Stimulated activated naive CD8-positive, alpha-beta T cell treated with anti-CD3 and anti-CD28 coated beads, Interleukin-15, Interleukin-2, amounts not matched to agents 100 ng/mL and 50 ng/mL, for 24 hours (primary cell): ENCODE measurements around the gene ESM1.
A peak's percentile ranks its signal among the peaks of the same experiment; 100 is the strongest.
"Not testable (repeated sequence)": the region's sequence is repeated elsewhere in the genome, so short reads cannot be mapped to it uniquely, and the experiment has no call there.

Experiments used
- H3K27ac Mint-ChIP-seq: one replicate; pipeline ENCODE4 v1.8.0; 2021; ENCODE audit warnings: mild to moderate bottlenecking, mixed read lengths
- H3K27me3 Mint-ChIP-seq: one replicate; pipeline ENCODE4 v1.8.0; 2021; ENCODE audit warnings: mixed read lengths
- H3K36me3 Mint-ChIP-seq: one replicate; pipeline ENCODE4 v1.8.0; 2021; ENCODE audit warnings: low read depth, mixed read lengths
- H3K4me1 Mint-ChIP-seq: one replicate; pipeline ENCODE4 v1.8.0; 2021; ENCODE audit warnings: low read depth, mixed read lengths
- H3K4me3 Mint-ChIP-seq: one replicate; pipeline ENCODE4 v1.8.0; 2021; ENCODE audit warnings: mild to moderate bottlenecking, mixed read lengths
- H3K9me3 Mint-ChIP-seq: one replicate; pipeline ENCODE4 v1.8.0; 2021; ENCODE audit warnings: mixed read lengths

The ESM1 gene, protein sequence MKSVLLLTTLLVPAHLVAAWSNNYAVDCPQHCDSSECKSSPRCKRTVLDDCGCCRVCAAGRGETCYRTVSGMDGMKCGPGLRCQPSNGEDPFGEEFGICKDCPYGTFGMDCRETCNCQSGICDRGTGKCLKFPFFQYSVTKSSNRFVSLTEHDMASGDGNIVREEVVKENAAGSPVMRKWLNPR

GRCh38 chr5:54985301-54986268 lies at the start of gene ESM1:
Gene ESM1 (minus strand): TSS chr5:54985593. CDS start chr5:54985517, 76 bp downstream.
- Mint-ChIP-seq H3K27ac (no peak within 1 kb of the TSS), H3K27me3 (peaks cover 19% of the 10 kb centered on the region), H3K4me3 (no peak within 1 kb of the TSS), H3K4me1 (peaks cover 32% of the 10 kb centered on the region), H3K9me3 (no peaks in the 10 kb centered on the region), H3K36me3 (no peaks in the 10 kb centered on the region)

DNA sequence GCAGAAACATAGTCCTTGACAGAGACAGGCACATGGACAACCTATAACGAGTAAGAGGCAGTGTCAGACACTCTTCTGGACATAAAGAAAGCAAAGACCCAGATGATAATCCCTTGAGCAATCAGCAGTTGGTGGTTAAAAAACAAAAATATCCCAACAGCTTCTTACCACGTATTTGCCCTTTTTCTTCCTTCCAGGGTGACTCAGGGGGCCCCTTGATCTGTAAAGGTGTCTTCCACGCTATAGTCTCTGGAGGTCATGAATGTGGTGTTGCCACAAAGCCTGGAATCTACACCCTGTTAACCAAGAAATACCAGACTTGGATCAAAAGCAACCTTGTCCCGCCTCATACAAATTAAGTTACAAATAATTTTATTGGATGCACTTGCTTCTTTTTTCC lies 48.2 kb upstream of the ESM1 start:
- no peak overlapping the region for H3K27ac Mint-ChIP-seq
- H3K27me3 Mint-ChIP-seq, result no peaks in the 10 kb centered on the region
- no peaks in the 10 kb centered on the region for H3K9me3 Mint-ChIP-seq
- H3K4me3 Mint-ChIP-seq, result no peak overlapping the region
- no peaks in the 10 kb centered on the region for H3K36me3 Mint-ChIP-seq
- H3K4me1 Mint-ChIP-seq, result peaks cover 53% of the 10 kb centered on the region

DNA sequence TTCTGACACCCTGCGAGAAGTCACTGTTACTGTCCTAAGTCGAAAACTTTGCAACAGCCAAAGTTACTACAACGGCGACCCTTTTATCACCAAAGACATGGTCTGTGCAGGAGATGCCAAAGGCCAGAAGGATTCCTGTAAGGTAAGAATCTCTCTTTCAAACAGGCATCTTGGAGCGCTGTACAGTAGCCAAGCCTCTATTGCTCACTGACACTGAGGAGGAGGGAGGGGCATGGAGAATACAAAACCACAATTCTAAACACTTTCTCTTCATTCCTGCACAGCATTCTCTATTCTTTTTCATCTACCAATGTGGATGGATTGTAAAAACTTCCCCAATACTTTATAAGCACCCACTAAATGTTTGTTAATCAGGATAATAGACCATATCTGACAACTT lies 46.1 kb upstream of the ESM1 start:
- H3K4me1 Mint-ChIP-seq, result peaks cover 53% of the 10 kb centered on the region
- no peak overlapping the region for H3K4me3 Mint-ChIP-seq
- no peaks in the 10 kb centered on the region for H3K27me3 Mint-ChIP-seq
- no peaks in the 10 kb centered on the region for H3K9me3 Mint-ChIP-seq
- no peak overlapping the region for H3K27ac Mint-ChIP-seq
- H3K36me3 Mint-ChIP-seq, result no peaks in the 10 kb centered on the region

DNA sequence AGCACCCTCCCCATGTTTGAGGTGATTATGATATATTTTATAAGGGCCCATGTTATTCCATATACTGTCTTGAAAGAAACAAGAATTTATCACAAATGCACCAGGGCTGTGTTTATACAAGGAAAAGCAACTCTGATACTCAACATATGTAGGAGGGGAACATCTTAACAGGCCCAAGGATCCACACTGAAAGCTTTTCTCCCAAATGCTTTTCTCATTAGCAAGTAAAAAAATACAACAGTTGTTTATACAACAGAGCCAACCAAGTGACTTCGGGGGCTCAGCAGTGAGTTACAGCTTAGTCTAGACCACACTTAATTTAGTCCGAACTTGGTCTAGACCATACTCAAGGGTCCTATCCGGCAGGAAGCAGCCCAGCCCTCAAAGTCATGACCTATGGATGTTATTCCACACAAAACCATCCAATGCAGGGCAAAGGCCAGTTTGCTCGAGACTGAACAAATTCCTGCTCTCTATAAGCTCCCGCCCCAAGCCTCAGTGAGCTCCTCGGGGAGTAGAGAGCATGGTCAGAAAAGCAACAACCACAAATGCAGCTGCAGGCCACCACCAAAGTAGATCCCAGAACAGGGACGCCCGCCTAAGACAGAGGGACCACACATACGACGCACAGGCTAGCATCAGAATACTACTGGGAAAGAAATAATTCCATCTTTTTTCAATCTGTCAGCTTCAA lies 45.4 kb upstream of the ESM1 start:
- no peak overlapping the region for H3K4me3 Mint-ChIP-seq
- H3K9me3 Mint-ChIP-seq, result no peaks in the 10 kb centered on the region
- peaks cover 57% of the 10 kb centered on the region for H3K4me1 Mint-ChIP-seq
- H3K36me3 Mint-ChIP-seq, result no peaks in the 10 kb centered on the region
- no peak overlapping the region for H3K27ac Mint-ChIP-seq
- no peaks in the 10 kb centered on the region for H3K27me3 Mint-ChIP-seq

DNA sequence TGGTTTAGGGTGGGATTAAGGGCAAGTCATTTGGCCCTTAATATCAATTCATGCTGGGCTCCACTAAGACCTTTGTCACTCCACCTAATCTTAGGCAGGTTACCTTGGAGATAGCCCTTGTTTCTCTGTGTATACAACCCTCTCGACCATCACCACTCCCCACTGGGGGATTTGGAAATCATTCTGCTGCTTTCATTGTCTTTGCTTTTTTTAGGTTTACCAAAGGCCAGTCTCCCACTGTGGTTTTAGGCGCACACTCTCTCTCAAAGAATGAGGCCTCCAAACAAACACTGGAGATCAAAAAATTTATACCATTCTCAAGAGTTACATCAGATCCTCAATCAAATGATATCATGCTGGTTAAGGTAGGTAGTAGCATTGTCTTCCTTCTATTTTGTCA lies 44.8 kb upstream of the ESM1 start:
- Mint-ChIP-seq H3K4me1 (peaks cover 61% of the 10 kb centered on the region), H3K9me3 (no peaks in the 10 kb centered on the region), H3K4me3 (no peak overlapping the region), H3K36me3 (no peaks in the 10 kb centered on the region), H3K27me3 (no peaks in the 10 kb centered on the region), H3K27ac (no peak overlapping the region)

DNA sequence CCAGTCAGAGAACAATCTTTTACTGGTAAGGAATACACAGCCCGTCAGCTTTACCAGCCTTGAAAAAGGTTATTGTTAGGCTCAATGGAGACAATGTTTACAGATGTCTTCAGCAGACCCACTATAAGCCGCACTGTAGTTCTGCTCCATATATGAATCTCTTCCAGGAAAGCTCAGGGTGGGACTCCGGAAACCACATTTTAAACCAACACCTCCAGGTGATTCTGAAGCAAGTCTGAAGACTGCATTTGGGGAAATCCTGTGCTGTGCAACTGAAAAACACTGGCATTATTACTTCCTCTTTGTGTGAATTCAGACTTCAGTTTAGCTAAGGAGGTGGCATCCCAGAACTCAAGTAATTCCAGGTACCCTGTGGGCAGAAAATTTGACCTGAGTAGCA lies 42.2 kb upstream of the ESM1 start:
- no peak overlapping the region for H3K27ac Mint-ChIP-seq
- H3K4me3 Mint-ChIP-seq, result peak overlapping the region; percentile 40
- no peaks in the 10 kb centered on the region for H3K9me3 Mint-ChIP-seq
- H3K4me1 Mint-ChIP-seq, result peaks cover 75% of the 10 kb centered on the region
- no peaks in the 10 kb centered on the region for H3K27me3 Mint-ChIP-seq
- no peaks in the 10 kb centered on the region for H3K36me3 Mint-ChIP-seq

GRCh38 chr5:55022450-55022849 lies 37.1 kb upstream of the ESM1 start:
- Mint-ChIP-seq H3K4me3 (no peak overlapping the region), H3K36me3 (no peaks in the 10 kb centered on the region), H3K4me1 (peaks cover 58% of the 10 kb centered on the region), H3K9me3 (peaks cover 3% of the 10 kb centered on the region), H3K27me3 (no peaks in the 10 kb centered on the region), H3K27ac (no peak overlapping the region)

GRCh38 chr5:55021821-55022220 lies 36.4 kb upstream of the ESM1 start:
- Mint-ChIP-seq H3K9me3 (peaks cover 3% of the 10 kb centered on the region), H3K4me3 (no peak overlapping the region), H3K4me1 (peaks cover 52% of the 10 kb centered on the region), H3K27me3 (no peaks in the 10 kb centered on the region), H3K36me3 (no peaks in the 10 kb centered on the region), H3K27ac (no peak overlapping the region)

DNA sequence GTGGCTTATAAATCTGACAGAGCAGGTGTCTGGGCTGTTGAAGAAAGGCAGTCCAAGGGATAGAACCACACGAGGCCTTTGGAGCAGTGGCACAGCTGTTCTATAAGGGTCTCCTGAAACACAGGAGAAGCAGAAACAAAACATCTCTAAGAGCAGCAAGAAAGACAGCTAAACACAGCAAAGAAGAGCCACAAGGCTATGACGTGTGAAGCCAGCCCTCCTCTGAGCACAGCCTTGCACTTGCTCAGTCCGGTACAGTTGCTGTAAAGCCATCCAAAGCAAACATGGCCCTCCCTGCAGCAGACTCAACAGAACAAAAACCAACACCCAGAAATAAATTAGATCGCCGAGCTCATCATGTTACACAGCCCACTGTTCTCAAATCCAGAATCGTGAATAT lies 36.0 kb upstream of the ESM1 start:
- H3K4me3 Mint-ChIP-seq, result no peak overlapping the region

DNA sequence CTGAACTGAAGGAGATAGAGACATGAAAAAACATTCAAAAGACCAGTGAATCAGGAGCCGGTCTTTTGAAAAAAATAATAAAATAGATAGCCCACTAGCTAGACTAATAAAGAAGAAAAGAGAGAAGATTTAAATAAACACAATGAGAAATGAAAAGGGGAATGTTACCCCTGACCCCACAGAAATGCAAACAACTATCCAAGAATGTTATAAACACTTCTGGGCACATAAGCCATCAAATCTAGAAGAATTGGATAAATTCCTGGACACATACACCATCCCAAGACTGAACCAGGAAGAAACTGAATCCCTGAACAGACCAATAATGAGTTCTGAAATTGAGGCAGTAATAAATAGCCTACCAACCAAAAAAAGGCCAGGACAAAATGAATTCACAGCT lies 24.8 kb upstream of the ESM1 start:
- H3K27ac Mint-ChIP-seq, H3K27me3 Mint-ChIP-seq, H3K36me3 Mint-ChIP-seq, H3K4me3 Mint-ChIP-seq: not testable (repeated sequence)
- Mint-ChIP-seq H3K9me3 (peaks cover 13% of the 10 kb centered on the region), H3K4me1 (peaks cover 16% of the 10 kb centered on the region)

More for the DNA sequence above, 36.0 kb upstream of the ESM1 start:
- Mint-ChIP-seq H3K4me1 (peaks cover 48% of the 10 kb centered on the region), H3K27me3 (no peaks in the 10 kb centered on the region), H3K9me3 (peaks cover 3% of the 10 kb centered on the region), H3K36me3 (no peaks in the 10 kb centered on the region), H3K27ac (no peak overlapping the region)

GRCh38 chr5:55004729-55005128 lies 19.3 kb upstream of the ESM1 start:
- no peak overlapping the region for H3K4me3 Mint-ChIP-seq
- H3K9me3 Mint-ChIP-seq, result peaks cover 7% of the 10 kb centered on the region
- peaks cover 26% of the 10 kb centered on the region for H3K4me1 Mint-ChIP-seq
- H3K27me3 Mint-ChIP-seq, result no peaks in the 10 kb centered on the region
- no peak overlapping the region for H3K27ac Mint-ChIP-seq
- peaks cover 3% of the 10 kb centered on the region for H3K36me3 Mint-ChIP-seq

GRCh38 chr5:55003432-55004065 lies 18.2 kb upstream of the ESM1 start:
- Mint-ChIP-seq H3K27ac (no peak overlapping the region), H3K27me3 (no peaks in the 10 kb centered on the region), H3K4me1 (peaks cover 29% of the 10 kb centered on the region)

GRCh38 chr5:55002166-55002565 lies 16.8 kb upstream of the ESM1 start:
- Mint-ChIP-seq H3K9me3 (peaks cover 13% of the 10 kb centered on the region), H3K4me1 (peaks cover 29% of the 10 kb centered on the region), H3K27ac (peak overlapping the region; percentile 1)
- H3K4me3 Mint-ChIP-seq, H3K27me3 Mint-ChIP-seq, H3K36me3 Mint-ChIP-seq: not testable (repeated sequence)

More at GRCh38 chr5:55003432-55004065, 18.2 kb upstream of the ESM1 start:
- Mint-ChIP-seq H3K9me3 (peaks cover 13% of the 10 kb centered on the region), H3K36me3 (peaks cover 8% of the 10 kb centered on the region), H3K4me3 (no peak overlapping the region)

- Mint-ChIP-seq H3K9me3 (peaks cover 9% of the 10 kb centered on the region), H3K27me3 (no peaks in the 10 kb centered on the region), H3K4me1 (peaks cover 25% of the 10 kb centered on the region), H3K27ac (no peak overlapping the region), H3K36me3 (peaks cover 8% of the 10 kb centered on the region), H3K4me3 (no peak overlapping the region)
These were observed 11.7 kb upstream of the ESM1 start for GRCh38 chr5:54997081-54997480.

- H3K4me3 Mint-ChIP-seq, result no peak overlapping the region
- H3K27me3 Mint-ChIP-seq, result no peaks in the 10 kb centered on the region
- H3K36me3 Mint-ChIP-seq, result peaks cover 8% of the 10 kb centered on the region
- peaks cover 9% of the 10 kb centered on the region for H3K9me3 Mint-ChIP-seq
- peaks cover 19% of the 10 kb centered on the region for H3K4me1 Mint-ChIP-seq
- H3K27ac Mint-ChIP-seq, result no peak overlapping the region
These were observed 11.1 kb upstream of the ESM1 start for GRCh38 chr5:54996466-54996865.
